A549 treated with dexamethasone at 1 μM for 4 hours (cell line): ENCODE data around the gene GDF2. TPM values are rescaled to one million over a fixed set of nuclear protein-coding genes. Genes with fewer than 3 reads are reported as not detected.

ENCODE experiments used
- total RNA-seq: library from RNA; stranded (reverse); fragments of 200-300 nt; extraction: Qiagen RNA extraction; gene quantifications from 5 replicates; pipeline ENCODE4 v1.2.3, GENCODE V29; 2022

The GDF2 gene
- total RNA-seq = not detected in 5 replicates

DNA sequence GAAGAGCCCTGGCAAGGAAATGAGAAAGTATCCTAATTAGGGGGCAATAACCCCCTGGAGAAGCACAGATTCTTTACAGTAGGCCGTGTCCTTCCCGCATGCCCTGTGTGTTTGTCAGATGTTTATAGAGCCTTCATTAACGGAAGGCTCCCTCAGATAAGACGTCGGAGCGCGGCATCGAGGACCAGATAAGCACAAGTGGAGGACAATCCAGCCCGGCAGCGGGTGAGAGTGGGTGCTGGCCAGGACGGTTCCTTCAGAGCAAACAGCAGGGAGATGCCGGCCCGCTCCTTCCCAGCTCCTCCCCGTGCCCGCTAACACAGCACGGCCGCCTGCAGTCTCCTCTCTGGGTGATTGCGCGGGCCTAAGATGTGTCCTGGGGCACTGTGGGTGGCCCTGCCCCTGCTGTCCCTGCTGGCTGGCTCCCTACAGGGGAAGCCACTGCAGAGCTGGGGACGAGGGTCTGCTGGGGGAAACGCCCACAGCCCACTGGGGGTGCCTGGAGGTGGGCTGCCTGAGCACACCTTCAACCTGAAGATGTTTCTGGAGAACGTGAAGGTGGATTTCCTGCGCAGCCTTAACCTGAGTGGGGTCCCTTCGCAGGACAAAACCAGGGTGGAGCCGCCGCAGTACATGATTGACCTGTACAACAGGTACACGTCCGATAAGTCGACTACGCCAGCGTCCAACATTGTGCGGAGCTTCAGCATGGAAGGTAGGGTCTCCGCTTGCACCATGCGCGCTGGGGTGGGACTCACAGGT lies at the start of gene GDF2:
Gene GDF2 (plus strand): TSS at position 155 of the 762 bp plus-strand sequence. CDS start 215 bp downstream, at position 370.

DNA sequence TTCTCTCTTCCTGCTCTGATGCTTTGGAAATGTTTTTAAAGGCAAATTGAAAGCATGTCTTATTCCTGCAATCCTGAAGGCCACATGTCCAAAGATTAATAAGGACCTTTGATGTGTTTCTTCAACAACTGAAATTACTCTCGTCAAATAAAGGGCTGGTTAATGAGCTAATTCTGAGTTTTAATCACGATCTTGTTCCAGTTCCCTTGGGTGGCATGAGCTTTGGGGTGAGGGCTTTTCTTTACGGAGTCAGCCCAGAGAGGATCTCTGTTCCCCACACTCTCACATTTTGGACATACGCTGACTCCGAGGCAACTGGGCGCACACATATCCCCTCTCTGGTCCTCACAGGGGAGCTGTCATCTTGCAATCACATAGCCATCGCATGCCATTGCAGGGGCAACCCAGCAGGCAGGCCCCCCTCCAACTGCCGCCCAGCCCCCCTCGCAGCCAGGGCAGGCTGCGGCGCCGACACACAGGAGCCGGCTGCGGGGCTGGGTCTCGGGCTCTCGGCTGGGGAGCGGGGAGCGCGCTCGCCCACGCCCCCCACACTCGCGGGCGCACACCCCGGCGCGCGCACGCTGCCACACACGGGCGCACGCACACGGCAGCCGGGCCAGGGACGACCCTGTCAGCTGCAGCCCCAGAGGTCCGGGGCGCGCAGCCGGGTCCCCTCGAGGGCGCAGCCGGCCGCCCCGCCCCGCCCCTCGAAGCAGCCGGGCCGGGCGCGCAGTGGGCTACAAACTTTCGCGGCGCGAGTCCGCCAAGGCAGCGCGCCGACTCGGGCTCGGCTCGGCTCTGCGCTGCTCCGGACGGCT lies 22.4 kb upstream of the GDF2 start, which contains the start of gene GDF10:
Gene GDF10 (plus strand): TSS at position 587 of the 818 bp plus-strand sequence. CDS start 455 bp downstream, outside the sequence.

DNA sequence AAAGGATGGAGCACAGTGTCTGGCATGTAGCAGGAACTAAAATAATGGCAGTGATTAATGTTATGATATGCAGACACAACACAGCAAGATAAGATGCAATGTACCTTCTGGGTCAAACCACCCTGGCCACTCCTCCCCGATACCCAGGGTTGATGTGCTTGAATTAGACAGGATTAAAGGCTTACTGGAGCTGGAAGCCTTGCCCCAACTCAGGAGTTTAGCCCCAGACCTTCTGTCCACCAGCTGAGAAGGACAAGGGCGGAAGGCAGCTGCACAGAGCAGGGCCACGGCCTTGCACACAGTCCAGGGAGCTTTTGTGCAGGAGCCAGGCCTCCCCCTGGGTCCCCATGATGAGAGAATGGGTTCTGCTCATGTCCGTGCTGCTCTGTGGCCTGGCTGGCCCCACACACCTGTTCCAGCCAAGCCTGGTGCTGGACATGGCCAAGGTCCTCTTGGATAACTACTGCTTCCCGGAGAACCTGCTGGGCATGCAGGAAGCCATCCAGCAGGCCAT lies 25.9 kb downstream of the GDF2 start, which contains the start of gene RBP3:
Gene RBP3 (plus strand): TSS at position 226 of the 514 bp plus-strand sequence. CDS start 122 bp downstream, at position 348.

Other genes starting within 250 kb of the GDF2 start
- gene GDF10, start 22.3 kb upstream of the GDF2 start, total RNA-seq = 0.05 to 0.13 TPM (median 0.05 TPM) in 4 of 5 replicates, not detected in the other
- not detected in 5 replicates for gene RBP3, start 25.9 kb downstream of the GDF2 start, total RNA-seq
- gene ZNF488, start 61.8 kb downstream of the GDF2 start, total RNA-seq = 10.6 to 13.9 TPM (median 13.1 TPM) in 5 replicates
- gene ANXA8, start 161.7 kb downstream of the GDF2 start, total RNA-seq = 30.6 to 40.7 TPM (median 30.7 TPM) in 5 replicates
- gene FAM25G, start 169.2 kb downstream of the GDF2 start, total RNA-seq = 0.83 to 0.92 TPM in 2 of 5 replicates, not detected in the others
- gene AGAP9, start 201.2 kb downstream of the GDF2 start, total RNA-seq = 5.4 to 10.1 TPM (median 9.6 TPM) in 5 replicates